HepG2 (cell line): Measurements from ENCODE around the gene PSME3IP1. TPM values are rescaled to one million over a fixed set of nuclear protein-coding genes. Genes with fewer than 3 reads are reported as not detected.

Experiments used
- ATAC-seq: fragments of 200-7000 bp; cut with Tn5 transposase; 3 replicates; pipeline ENCODE4 v1.9.1; 2020; ENCODE audit warnings: mild to moderate bottlenecking, moderate library complexity
- BruUV-seq: library from RNA; stranded (reverse); fragments of 400-500 nt; replicated peaks from 2 replicates; lab custom pipeline; 2021; lab: Mats Ljungman, UMichigan
- CTCF ChIA-PET: fragments of 300-600 bp; formaldehyde crosslinking; extraction: SDS; loops from one replicate; lab custom pipeline; 2021; ENCODE audit warnings: low total read pairs, inconsistent platforms, low intra/inter-chr PET ratio; lab: Yijun Ruan, JAX
- POLR2A ChIA-PET: fragments of 350-600 bp; sonication (Branson Sonifier 250); formaldehyde crosslinking; loops from one replicate; lab custom pipeline; 2020; ENCODE audit warnings: antibody characterized with exemption, inconsistent platforms; lab: Yijun Ruan, JAX
- DNase-seq: peaks from one replicate; pipeline ENCODE4 v3.0.0-alpha.2; 2015; ENCODE audit warnings: low spot score
- FAIRE-seq: peaks from 3 replicates; lab custom pipeline; 2011; peaks lifted over from hg19 to GRCh38; lab: Jason Lieb, UNC
- H2AFZ ChIP-seq: one replicate; pipeline ENCODE4 v1.6.1; 2011; ENCODE audit warnings: low read length, inconsistent platforms
- H3K27ac ChIP-seq: fragments of 300-600 bp; 3 replicates; pipeline ENCODE4 v1.8.0; 2011; ENCODE audit warnings: mixed run types, mild to moderate bottlenecking, mixed read lengths, low read length, inconsistent platforms; ENCODE audit not compliant: insufficient read depth; ENCODE audit errors: extremely low read length
- H3K27me3 ChIP-seq, 2 experiments: fragments of 200-600 bp in 1 of 2; 2 replicates in 1 of 2; 3 replicates in 1 of 2; pipeline versions ENCODE4 v1.6.0 to v1.8.0; 2011; ENCODE audit warnings: low read length in 2 of 2, mild to moderate bottlenecking in 2 of 2, moderate library complexity in 2 of 2, inconsistent platforms in 1 of 2; ENCODE audit not compliant: insufficient read depth in 2 of 2, control insufficient read depth in 1 of 2
- H3K36me3 ChIP-seq, 2 experiments: fragments of 200-600 bp in 1 of 2; replicated peaks in 1 of 2; 2 replicates in 1 of 2; 3 replicates in 1 of 2; pipeline versions ENCODE4 v1.5.1 to v1.8.0; 2011; ENCODE audit warnings: low read length in 2 of 2, inconsistent platforms in 1 of 2; ENCODE audit not compliant: insufficient read depth in 2 of 2, control insufficient read depth in 1 of 2
- H3K4me1 ChIP-seq: 2 replicates; pipeline ENCODE4 v1.5.1; 2012; ENCODE audit warnings: low read length, inconsistent platforms; ENCODE audit not compliant: insufficient read depth
- H3K4me2 ChIP-seq: 2 replicates; pipeline ENCODE4 v1.6.0; 2011; ENCODE audit warnings: low read depth, low read length, inconsistent platforms
- H3K4me3 ChIP-seq, 3 experiments: fragments of 200-600 bp in 1 of 3; sonication (generic), shearing (Covaris generic) in 1 of 3; replicated peaks in 1 of 3; 2 replicates each; pipeline ENCODE4 v1.5.1; 2011 to 2016; ENCODE audit warnings: low read length in 3 of 3, inconsistent platforms in 2 of 3, low read depth in 2 of 3, mild to moderate bottlenecking in 2 of 3, control low read depth in 1 of 3, mixed read lengths in 1 of 3; ENCODE audit not compliant: insufficient read depth in 1 of 3
- H3K79me2 ChIP-seq: one replicate; pipeline ENCODE4 v1.6.1; 2011; ENCODE audit warnings: low read length, inconsistent platforms; ENCODE audit not compliant: insufficient read depth
- H3K9ac ChIP-seq: 2 replicates; pipeline ENCODE4 v1.6.0; 2011; ENCODE audit warnings: mild to moderate bottlenecking, low read depth, low read length, inconsistent platforms; ENCODE audit not compliant: insufficient read depth
- H3K9me3 ChIP-seq: 2 replicates; pipeline ENCODE4 v1.5.1; 2012; ENCODE audit warnings: mild to moderate bottlenecking, low read length
- H4K20me1 ChIP-seq: 2 replicates; pipeline ENCODE4 v1.6.0; 2011; ENCODE audit warnings: inconsistent platforms, mild to moderate bottlenecking, low read length, moderate library complexity; ENCODE audit not compliant: insufficient read depth
- GATAD1 ChIP-seq: IDR thresholded peaks from 2 replicates; pipeline ENCODE4 v1.6.1; 2016; ENCODE audit warnings: missing genetic modification reagents, missing compliant biosample characterization
- JUND ChIP-seq: sonication (generic); formaldehyde crosslinking; IDR thresholded peaks from 2 replicates; pipeline ENCODE4 v1.8.0; 2022; ENCODE audit warnings: mild to moderate bottlenecking, missing genetic modification reagents
- KDM5B ChIP-seq: sonication (generic); formaldehyde crosslinking; IDR thresholded peaks from 2 replicates; pipeline ENCODE4 v1.4.0; 2020; ENCODE audit warnings: missing genetic modification reagents, mild to moderate bottlenecking, borderline replicate concordance
- PHF8 ChIP-seq: sonication (generic); formaldehyde crosslinking; IDR thresholded peaks from 2 replicates; pipeline ENCODE4 v1.5.0; 2020; ENCODE audit warnings: missing genetic modification reagents
- SIN3A ChIP-seq: IDR thresholded peaks from 2 replicates; pipeline ENCODE4 v1.6.1; 2011; ENCODE audit warnings: low read depth, mild to moderate bottlenecking, control low read depth, low read length, borderline replicate concordance
- SYNCRIP ChIP-seq: fragments of 200-400 bp; formaldehyde crosslinking; IDR thresholded peaks from 2 replicates; pipeline ENCODE4 v1.6.1; 2018; ENCODE audit warnings: mild to moderate bottlenecking, low read depth, low read length; ENCODE audit not compliant: insufficient read depth
- ZMAT3 ChIP-seq: sonication (generic); formaldehyde crosslinking; conservative IDR thresholded peaks from 2 replicates; pipeline ENCODE4 v1.7.0; 2021; ENCODE audit warnings: missing genetic modification reagents
- ZNF253 ChIP-seq: sonication (generic); formaldehyde crosslinking; IDR thresholded peaks from 2 replicates; pipeline ENCODE4 v1.8.0; 2022; ENCODE audit warnings: mild to moderate bottlenecking, missing genetic modification reagents, borderline replicate concordance
- ZNF432 ChIP-seq: sonication (generic); formaldehyde crosslinking; IDR thresholded peaks from 2 replicates; pipeline ENCODE4 v1.5.0; 2020; ENCODE audit warnings: missing genetic modification reagents, mild to moderate bottlenecking, borderline replicate concordance
- ZNF703 ChIP-seq: sonication (generic); formaldehyde crosslinking; IDR thresholded peaks from 2 replicates; pipeline ENCODE4 v1.5.1; 2020; ENCODE audit warnings: missing genetic modification reagents, mild to moderate bottlenecking, moderate library complexity, borderline replicate concordance
- ZNF768 ChIP-seq: sonication (generic); formaldehyde crosslinking; IDR thresholded peaks from 2 replicates; pipeline ENCODE4 v1.4.0; 2020; ENCODE audit warnings: missing genetic modification reagents
- ZSCAN20 ChIP-seq: sonication (generic); formaldehyde crosslinking; IDR thresholded peaks from 2 replicates; pipeline ENCODE4 v1.4.0; 2020; ENCODE audit warnings: missing genetic modification reagents, mild to moderate bottlenecking, borderline replicate concordance
- WGBS: methylation state at CpG from one replicate; pipeline ENCODE4 v1.1.6; 2017; ENCODE audit warnings: low lambda C conversion rate; 5-methylcytosine and 5-hydroxymethylcytosine counted together
- in situ Hi-C: cut with HindIII; loops from 2 replicates; pipeline ENCODE4 v1.10.0; 2017; ENCODE audit warnings: low pct_unique_long_range_greater_than_20kb; ENCODE audit not compliant: extremely low pct_ligation_motif_present
- intact Hi-C: fragments of 100-400 bp; cut with micrococcal nuclease; formaldehyde crosslinking; loops from one replicate; pipeline ENCODE4 v1.10.0; 2022; ENCODE audit not compliant: unreplicated experiment
- polyA plus RNA-seq, 8 experiments: library from polyadenylated mRNA; depleted of rRNA in 3 of 8; stranded (reverse) in 7 of 8; unstranded in 1 of 8; fragments of >200 nt; fragmentation: Illumina TruSeq in 4 of 8; extraction: Trizol in 4 of 8; gene quantifications; 2 replicates each; pipeline versions ENCODE4 v1.2.1 to v1.2.3, GENCODE V29; 2011 to 2016; ENCODE audit warnings: low read depth in 4 of 8, missing spikeins in 1 of 8, mixed read lengths in 1 of 8; ENCODE audit not compliant: insufficient read depth in 1 of 8
- total RNA-seq, 5 experiments: library from RNA; depleted of rRNA; stranded (reverse); fragments of >200 nt; fragmentation: Illumina TruSeq; extraction: Trizol; gene quantifications; 2 replicates each; pipeline ENCODE4 v1.2.3, GENCODE V29; 2016; ENCODE audit warnings: low read depth in 1 of 5
- TF ChIP-seq, protein P1 (sequence below): sonication (generic); formaldehyde crosslinking; IDR thresholded peaks from 2 replicates; pipeline ENCODE4 v1.4.0; 2020; ENCODE audit warnings: missing genetic modification reagents
- TF ChIP-seq, protein P2 (sequence below): sonication (generic); formaldehyde crosslinking; IDR thresholded peaks from 2 replicates; pipeline ENCODE4 v1.9.0; 2021; ENCODE audit warnings: missing genetic modification reagents, borderline replicate concordance
- TF ChIP-seq, protein P3 (sequence below): IDR thresholded peaks from 2 replicates; pipeline ENCODE4 v1.6.1; 2016; ENCODE audit warnings: mild to moderate bottlenecking
- TF ChIP-seq, protein P4 (sequence below): sonication (generic); formaldehyde crosslinking; IDR thresholded peaks from 2 replicates; pipeline ENCODE4 v1.5.1; 2020; ENCODE audit warnings: missing genetic modification reagents, mild to moderate bottlenecking, borderline replicate concordance

PSME3IP1 gene
- total and polyA plus RNA-seq, 2 of the 13 experiments (the other 11 are each of a cell fraction or from before 2014, with no cell fraction given): 90.8 to 99.8 TPM

DNA sequence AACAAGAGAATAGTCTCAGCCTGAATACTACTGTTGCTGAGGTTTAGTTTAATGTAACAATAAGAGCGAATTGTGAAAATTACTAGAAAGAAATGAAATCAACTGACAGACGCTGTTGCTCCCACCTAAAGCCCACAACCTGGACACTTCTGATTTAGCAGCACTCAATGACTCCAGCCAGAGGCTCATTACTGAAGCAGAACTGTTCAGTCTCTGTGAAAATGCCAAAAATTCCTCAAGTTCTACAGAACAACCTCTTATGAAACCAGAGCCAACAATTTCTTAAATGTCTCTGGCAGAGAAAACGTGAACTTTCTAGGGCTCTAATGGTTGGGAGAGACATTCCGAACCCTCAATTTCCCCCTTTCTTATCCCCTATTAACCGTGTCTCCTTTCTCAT, 9.9 kb downstream of the PSME3IP1 start:
- Histone ChIP-seq H3K9ac (no peak overlapping the region), H3K27ac (no peak overlapping the region), H3K27me3 (no peaks in the 10 kb centered on the region), H3K36me3 (peaks cover 4 to 11% of the 10 kb centered on the region in 2 experiments; a peak in 4 of 5 replicates), H4K20me1 (no peaks in the 10 kb centered on the region), H2AFZ (no peak overlapping the region), H3K79me2 (peaks cover 10% of the 10 kb centered on the region), H3K4me1 (peaks cover 31% of the 10 kb centered on the region), H3K9me3 (no peaks in the 10 kb centered on the region), H3K4me2 (no peak overlapping the region), H3K4me3 (no peak overlapping the region)
- WGBS: 97% methylated on average over 5 of the region's 5 CpGs
- no peak for ATAC-seq
- DNase-seq: no peak
- intact Hi-C loops: no loop called here
- FAIRE-seq: no peak
- no TSS peak for BruUV-seq
- ChIA-PET POLR2A (interaction anchor here (2.9 kb wide), 1 partner anchor 9 kb away, joined by 12 read pairs; the partner anchor contains the start of genes PSME3IP1 and RSPRY1), CTCF (no interaction called here)
- in situ Hi-C loops: no loop called here
- TF ChIP-seq KDM5B (CRISPR knock-in tag) (no peak), SYNCRIP (no peak), GATAD1 (no peak), ZNF432 (no peak), PHF8 (no peak), ZSCAN20 (CRISPR knock-in tag) (no peak), ZNF768 (CRISPR knock-in tag) (no peak), ZNF253 (CRISPR knock-in tag) (no peak), ZMAT3 (CRISPR knock-in tag) (no peak), SIN3A (no peak), JUND (CRISPR knock-in tag) (no peak), ZNF703 (CRISPR knock-in tag) (no peak)
- TF ChIP-seq, protein P1, sequence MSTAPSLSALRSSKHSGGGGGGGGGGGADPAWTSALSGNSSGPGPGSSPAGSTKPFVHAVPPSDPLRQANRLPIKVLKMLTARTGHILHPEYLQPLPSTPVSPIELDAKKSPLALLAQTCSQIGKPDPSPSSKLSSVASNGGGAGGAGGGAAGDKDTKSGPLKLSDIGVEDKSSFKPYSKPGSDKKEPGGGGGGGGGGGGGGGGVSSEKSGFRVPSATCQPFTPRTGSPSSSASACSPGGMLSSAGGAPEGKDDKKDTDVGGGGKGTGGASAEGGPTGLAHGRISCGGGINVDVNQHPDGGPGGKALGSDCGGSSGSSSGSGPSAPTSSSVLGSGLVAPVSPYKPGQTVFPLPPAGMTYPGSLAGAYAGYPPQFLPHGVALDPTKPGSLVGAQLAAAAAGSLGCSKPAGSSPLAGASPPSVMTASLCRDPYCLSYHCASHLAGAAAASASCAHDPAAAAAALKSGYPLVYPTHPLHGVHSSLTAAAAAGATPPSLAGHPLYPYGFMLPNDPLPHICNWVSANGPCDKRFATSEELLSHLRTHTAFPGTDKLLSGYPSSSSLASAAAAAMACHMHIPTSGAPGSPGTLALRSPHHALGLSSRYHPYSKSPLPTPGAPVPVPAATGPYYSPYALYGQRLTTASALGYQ (CRISPR knock-in tag): no peak
- TF ChIP-seq, protein P2, sequence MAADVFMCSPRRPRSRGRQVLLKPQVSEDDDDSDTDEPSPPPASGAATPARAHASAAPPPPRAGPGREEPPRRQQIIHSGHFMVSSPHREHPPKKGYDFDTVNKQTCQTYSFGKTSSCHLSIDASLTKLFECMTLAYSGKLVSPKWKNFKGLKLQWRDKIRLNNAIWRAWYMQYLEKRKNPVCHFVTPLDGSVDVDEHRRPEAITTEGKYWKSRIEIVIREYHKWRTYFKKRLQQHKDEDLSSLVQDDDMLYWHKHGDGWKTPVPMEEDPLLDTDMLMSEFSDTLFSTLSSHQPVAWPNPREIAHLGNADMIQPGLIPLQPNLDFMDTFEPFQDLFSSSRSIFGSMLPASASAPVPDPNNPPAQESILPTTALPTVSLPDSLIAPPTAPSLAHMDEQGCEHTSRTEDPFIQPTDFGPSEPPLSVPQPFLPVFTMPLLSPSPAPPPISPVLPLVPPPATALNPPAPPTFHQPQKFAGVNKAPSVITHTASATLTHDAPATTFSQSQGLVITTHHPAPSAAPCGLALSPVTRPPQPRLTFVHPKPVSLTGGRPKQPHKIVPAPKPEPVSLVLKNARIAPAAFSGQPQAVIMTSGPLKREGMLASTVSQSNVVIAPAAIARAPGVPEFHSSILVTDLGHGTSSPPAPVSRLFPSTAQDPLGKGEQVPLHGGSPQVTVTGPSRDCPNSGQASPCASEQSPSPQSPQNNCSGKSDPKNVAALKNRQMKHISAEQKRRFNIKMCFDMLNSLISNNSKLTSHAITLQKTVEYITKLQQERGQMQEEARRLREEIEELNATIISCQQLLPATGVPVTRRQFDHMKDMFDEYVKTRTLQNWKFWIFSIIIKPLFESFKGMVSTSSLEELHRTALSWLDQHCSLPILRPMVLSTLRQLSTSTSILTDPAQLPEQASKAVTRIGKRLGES (CRISPR knock-in tag): no peak
- TF ChIP-seq, protein P3, sequence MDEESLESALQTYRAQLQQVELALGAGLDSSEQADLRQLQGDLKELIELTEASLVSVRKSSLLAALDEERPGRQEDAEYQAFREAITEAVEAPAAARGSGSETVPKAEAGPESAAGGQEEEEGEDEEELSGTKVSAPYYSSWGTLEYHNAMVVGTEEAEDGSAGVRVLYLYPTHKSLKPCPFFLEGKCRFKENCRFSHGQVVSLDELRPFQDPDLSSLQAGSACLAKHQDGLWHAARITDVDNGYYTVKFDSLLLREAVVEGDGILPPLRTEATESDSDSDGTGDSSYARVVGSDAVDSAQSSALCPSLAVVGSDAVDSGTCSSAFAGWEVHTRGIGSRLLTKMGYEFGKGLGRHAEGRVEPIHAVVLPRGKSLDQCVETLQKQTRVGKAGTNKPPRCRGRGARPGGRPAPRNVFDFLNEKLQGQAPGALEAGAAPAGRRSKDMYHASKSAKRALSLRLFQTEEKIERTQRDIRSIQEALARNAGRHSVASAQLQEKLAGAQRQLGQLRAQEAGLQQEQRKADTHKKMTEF: no peak
- TF ChIP-seq, protein P4, sequence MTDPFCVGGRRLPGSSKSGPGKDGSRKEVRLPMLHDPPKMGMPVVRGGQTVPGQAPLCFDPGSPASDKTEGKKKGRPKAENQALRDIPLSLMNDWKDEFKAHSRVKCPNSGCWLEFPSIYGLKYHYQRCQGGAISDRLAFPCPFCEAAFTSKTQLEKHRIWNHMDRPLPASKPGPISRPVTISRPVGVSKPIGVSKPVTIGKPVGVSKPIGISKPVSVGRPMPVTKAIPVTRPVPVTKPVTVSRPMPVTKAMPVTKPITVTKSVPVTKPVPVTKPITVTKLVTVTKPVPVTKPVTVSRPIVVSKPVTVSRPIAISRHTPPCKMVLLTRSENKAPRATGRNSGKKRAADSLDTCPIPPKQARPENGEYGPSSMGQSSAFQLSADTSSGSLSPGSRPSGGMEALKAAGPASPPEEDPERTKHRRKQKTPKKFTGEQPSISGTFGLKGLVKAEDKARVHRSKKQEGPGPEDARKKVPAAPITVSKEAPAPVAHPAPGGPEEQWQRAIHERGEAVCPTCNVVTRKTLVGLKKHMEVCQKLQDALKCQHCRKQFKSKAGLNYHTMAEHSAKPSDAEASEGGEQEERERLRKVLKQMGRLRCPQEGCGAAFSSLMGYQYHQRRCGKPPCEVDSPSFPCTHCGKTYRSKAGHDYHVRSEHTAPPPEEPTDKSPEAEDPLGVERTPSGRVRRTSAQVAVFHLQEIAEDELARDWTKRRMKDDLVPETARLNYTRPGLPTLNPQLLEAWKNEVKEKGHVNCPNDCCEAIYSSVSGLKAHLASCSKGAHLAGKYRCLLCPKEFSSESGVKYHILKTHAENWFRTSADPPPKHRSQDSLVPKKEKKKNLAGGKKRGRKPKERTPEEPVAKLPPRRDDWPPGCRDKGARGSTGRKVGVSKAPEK: no peak
